ENCODE results near the gene ETNK1.

ETNK1 gene

GRCh38 chr12:22722081-22722480, 97.1 kb downstream of the ETNK1 start:
- no peak for DNase-seq
- intact Hi-C loops (cut with DNase I) = no loop called here

GRCh38 chr12:22722779-22723178, 97.8 kb downstream of the ETNK1 start:
- DNase-seq = no peak
- intact Hi-C loops (cut with DNase I) = no loop called here

- intact Hi-C loops (cut with DNase I) = no loop called here
- DNase-seq = no peak
Observed at GRCh38 chr12:22728987-22729386, 104.0 kb downstream of the ETNK1 start.

GRCh38 chr12:22729431-22729956, 104.5 kb downstream of the ETNK1 start:
- intact Hi-C loops (cut with DNase I) = no loop called here

DNA sequence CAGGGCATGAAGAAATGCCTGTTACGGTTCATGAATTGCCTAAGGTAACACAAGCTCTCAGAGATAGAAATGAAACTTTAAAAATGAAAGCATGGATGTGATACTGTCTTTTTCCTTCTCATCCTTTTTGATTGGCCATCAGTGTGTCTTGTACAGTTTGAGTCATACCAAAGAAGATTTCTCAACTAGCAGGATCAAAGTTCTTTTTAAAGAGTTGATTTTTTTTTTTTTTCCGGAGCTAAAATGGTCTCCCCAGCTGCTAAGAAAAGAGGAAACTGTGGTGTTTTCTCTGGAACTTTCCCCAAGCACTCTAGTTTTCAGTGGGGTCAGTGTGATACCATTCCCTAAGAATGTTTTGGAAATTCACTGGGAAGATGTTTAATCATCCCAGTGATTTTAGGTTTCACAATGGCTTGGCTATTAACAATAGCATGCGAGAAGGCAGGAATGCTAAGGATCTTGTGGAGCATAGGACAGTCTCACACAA, 105.0 kb downstream of the ETNK1 start:
- intact Hi-C loops (cut with DNase I) = no loop called here
- no peak for DNase-seq

More at GRCh38 chr12:22729431-22729956, 104.5 kb downstream of the ETNK1 start:
- no peak for DNase-seq

DNA sequence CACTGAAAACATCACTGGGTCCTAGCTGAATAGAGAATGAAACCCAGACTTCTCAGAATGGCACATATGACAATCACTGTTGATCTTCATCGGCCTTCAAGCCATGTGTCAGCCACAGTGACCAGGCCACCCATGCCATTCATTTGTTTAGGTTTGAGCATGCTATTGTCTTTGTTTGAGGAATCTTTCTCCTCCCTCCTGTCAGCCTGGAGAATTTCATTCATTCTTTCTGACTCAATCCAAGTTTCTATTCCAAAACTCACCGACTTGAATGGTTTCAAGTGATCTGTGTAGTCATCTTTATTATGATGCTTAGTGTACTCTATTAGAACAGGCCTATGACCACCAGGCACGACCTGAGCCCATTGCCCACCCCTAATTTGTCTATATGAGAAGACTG, 106.3 kb downstream of the ETNK1 start:
- intact Hi-C loops (cut with DNase I) = no loop called here
- DNase-seq = no peak

DNA sequence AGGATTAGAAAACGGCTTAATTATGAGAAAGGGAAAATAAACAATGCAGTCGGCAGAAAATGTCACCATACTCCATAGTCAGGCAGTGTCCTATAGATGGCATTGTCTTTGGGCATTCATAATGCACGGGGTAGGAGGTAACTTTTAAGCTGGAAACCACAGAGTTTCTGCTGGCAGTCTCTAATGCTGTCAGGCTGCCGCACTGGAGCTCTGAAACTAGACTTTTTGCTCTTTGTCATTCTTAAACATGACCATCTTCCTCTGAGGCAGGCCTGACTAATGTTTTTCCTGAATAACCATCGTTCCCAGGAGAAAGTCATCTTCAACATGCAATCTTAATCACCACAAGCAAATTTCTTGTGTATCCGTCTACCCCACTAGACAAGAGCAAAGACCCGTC, 108.8 kb downstream of the ETNK1 start:
- no peak for DNase-seq
- intact Hi-C loops (cut with DNase I) = no loop called here

DNA sequence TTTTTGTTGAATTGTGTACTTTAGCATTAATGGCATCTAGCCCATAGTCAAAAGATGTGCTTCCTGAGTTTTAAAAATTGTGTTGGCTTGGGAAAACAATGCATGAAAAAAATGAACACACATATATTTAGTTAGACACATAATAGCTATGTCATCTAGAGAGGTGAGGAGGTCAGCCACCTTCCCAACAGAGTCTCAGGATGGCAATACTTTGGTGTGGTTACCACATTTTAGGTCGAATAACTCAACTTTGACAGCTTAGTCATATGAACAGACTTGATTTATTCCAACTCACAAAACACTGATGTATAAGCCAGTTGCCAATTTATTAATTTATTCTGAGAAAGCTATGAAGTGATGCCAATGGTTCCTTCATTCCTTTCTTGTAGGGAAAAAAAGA, 114.0 kb downstream of the ETNK1 start:
- intact Hi-C loops (cut with DNase I) = no loop called here
- DNase-seq = no peak
